NK-92 treated with Interleukin-12 subunit alpha and Interleukin-12 subunit beta, amount 100 ng/mL, for 24 hours (cell line): ENCODE results near the gene SHROOM4.

Experiments
- DNase-seq: peaks from one replicate; lab custom pipeline; 2025; lab: John Stamatoyannopoulos, UW

SHROOM4 gene

GRCh38 chrX:50813843-50814661 lies at the start of gene SHROOM4:
TSS of gene SHROOM4 (minus strand) at chrX:50814194. CDS start at chrX:50814018, 176 bp downstream.
- DNase-seq, result no peak

GRCh38 chrX:50863471-50863870 lies 49.5 kb upstream of the SHROOM4 start:
- DNase-seq, result no peak

- DNase-seq, result no peak
Measured at GRCh38 chrX:50860518-50860917, 46.5 kb upstream of the SHROOM4 start.

GRCh38 chrX:50858548-50858947 lies 44.6 kb upstream of the SHROOM4 start:
- DNase-seq, result no peak

GRCh38 chrX:50853399-50853798 lies 39.4 kb upstream of the SHROOM4 start:
- DNase-seq, result no peak

GRCh38 chrX:50852524-50852923 lies 38.5 kb upstream of the SHROOM4 start:
- no peak for DNase-seq

- no peak for DNase-seq
Measured at GRCh38 chrX:50842221-50842620, 28.2 kb upstream of the SHROOM4 start.

GRCh38 chrX:50839730-50840129 lies 25.7 kb upstream of the SHROOM4 start:
- DNase-seq, result no peak

- DNase-seq, result no peak
Measured at GRCh38 chrX:50838820-50839600, 25.0 kb upstream of the SHROOM4 start.

- DNase-seq, result no peak
Measured at GRCh38 chrX:50827996-50828395, 14.0 kb upstream of the SHROOM4 start.

- no peak for DNase-seq
Measured at GRCh38 chrX:50825825-50826224, 11.8 kb upstream of the SHROOM4 start.

- DNase-seq, result no peak
Measured at GRCh38 chrX:50818986-50819385, 5.0 kb upstream of the SHROOM4 start.

GRCh38 chrX:50815120-50815519 lies 1.1 kb upstream of the SHROOM4 start:
- DNase-seq, result no peak

GRCh38 chrX:50814701-50815100 lies 707 bp upstream of the SHROOM4 start:
- no peak for DNase-seq

- no peak for DNase-seq
Measured at GRCh38 chrX:50812995-50813842, 775 bp downstream of the SHROOM4 start.

- DNase-seq, result no peak
Measured at GRCh38 chrX:50805276-50805675, 8.7 kb downstream of the SHROOM4 start.

GRCh38 chrX:50801135-50801534 lies 12.9 kb downstream of the SHROOM4 start:
- no peak for DNase-seq

GRCh38 chrX:50799531-50799961 lies 14.4 kb downstream of the SHROOM4 start:
- DNase-seq, result no peak

- DNase-seq, result no peak
Measured at GRCh38 chrX:50798783-50799182, 15.2 kb downstream of the SHROOM4 start.

GRCh38 chrX:50787099-50787498 lies 26.9 kb downstream of the SHROOM4 start:
- no peak for DNase-seq

- no peak for DNase-seq
Measured at GRCh38 chrX:50780144-50780543, 33.9 kb downstream of the SHROOM4 start.

- no peak for DNase-seq
Measured at GRCh38 chrX:50779694-50780093, 34.3 kb downstream of the SHROOM4 start.
